H7 (cell line): Measurements from ENCODE around the gene SMCO4. TPM values are rescaled to one million over a fixed set of nuclear protein-coding genes. Genes with fewer than 3 reads are reported as not detected.
"Not testable (repeated sequence)": the region's sequence is repeated elsewhere in the genome, so short reads cannot be mapped to it uniquely, and the experiment has no call there.

Source experiments
- DNase-seq: peaks from one replicate; pipeline ENCODE4 v3.0.0; 2012
- H3K27me3 ChIP-seq: 2 replicates; pipeline ENCODE4 v1.6.0; 2011; ENCODE audit warnings: mild to moderate bottlenecking, low read length; ENCODE audit not compliant: control insufficient read depth, insufficient read depth
- H3K36me3 ChIP-seq: replicated peaks from 2 replicates; pipeline ENCODE4 v1.5.1; 2011; ENCODE audit warnings: low read length; ENCODE audit not compliant: control insufficient read depth, insufficient read depth
- H3K4me3 ChIP-seq: 2 replicates; pipeline ENCODE4 v1.5.1; 2011; ENCODE audit warnings: low read depth, mild to moderate bottlenecking, control low read depth, low read length, moderate library complexity; ENCODE audit not compliant: insufficient read depth
- total RNA-seq: library from RNA; depleted of rRNA; stranded (reverse); fragments of >200 nt; shearing (Covaris generic); gene quantifications from 2 replicates; pipeline ENCODE4 v1.2.3, GENCODE V29; 2014

SMCO4 gene
- total RNA-seq, 1 experiment from 2014 or later, result 84.9 TPM

GRCh38 chr11:93542811-93543229, 371 bp downstream of the SMCO4 start:
- Histone ChIP-seq H3K4me3 (peak overlapping the region; percentile 67), H3K27me3 (no peaks in the 10 kb centered on the region; the same call in 1 of the 2 replicates), H3K36me3 (no peaks in the 10 kb centered on the region)
- DNase-seq, result peak; percentile 85

- Histone ChIP-seq H3K4me3 (peak overlapping the region; percentile 67), H3K27me3 (no peaks in the 10 kb centered on the region; the same call in 1 of the 2 replicates), H3K36me3 (no peaks in the 10 kb centered on the region)
- peak; percentile 87 for DNase-seq
These were observed 1.0 kb downstream of the SMCO4 start for GRCh38 chr11:93541884-93542810.

- no peak for DNase-seq
- Histone ChIP-seq H3K4me3 (no peak overlapping the region), H3K36me3 (no peaks in the 10 kb centered on the region), H3K27me3 (no peaks in the 10 kb centered on the region)
These were observed 2.2 kb downstream of the SMCO4 start for GRCh38 chr11:93540896-93541553.

- H3K4me3 ChIP-seq, result no peak overlapping the region
- no peak for DNase-seq
- no peaks in the 10 kb centered on the region for H3K36me3 ChIP-seq
- H3K27me3 ChIP-seq, result no peaks in the 10 kb centered on the region
These were observed 2.9 kb downstream of the SMCO4 start for GRCh38 chr11:93540337-93540736.

- no peak for DNase-seq
- no peaks in the 10 kb centered on the region for H3K27me3 ChIP-seq
- no peak overlapping the region for H3K4me3 ChIP-seq
- H3K36me3 ChIP-seq, result no peaks in the 10 kb centered on the region
These were observed 5.4 kb downstream of the SMCO4 start for GRCh38 chr11:93537767-93538261.

- peak; percentile 52 for DNase-seq
- H3K36me3 ChIP-seq, result no peaks in the 10 kb centered on the region
- H3K4me3 ChIP-seq, result no peak overlapping the region
- H3K27me3 ChIP-seq, result no peaks in the 10 kb centered on the region
These were observed 6.1 kb downstream of the SMCO4 start for GRCh38 chr11:93537049-93537448.

GRCh38 chr11:93536101-93536861, 6.9 kb downstream of the SMCO4 start:
- no peaks in the 10 kb centered on the region for H3K27me3 ChIP-seq
- no peak overlapping the region for H3K4me3 ChIP-seq
- no peak for DNase-seq
- H3K36me3 ChIP-seq, result no peaks in the 10 kb centered on the region

GRCh38 chr11:93535578-93535977, 7.6 kb downstream of the SMCO4 start:
- not testable (repeated sequence) for H3K27me3 ChIP-seq, DNase-seq, H3K4me3 ChIP-seq, H3K36me3 ChIP-seq

- DNase-seq, result no peak
- Histone ChIP-seq H3K36me3 (no peaks in the 10 kb centered on the region), H3K4me3 (no peak overlapping the region), H3K27me3 (no peaks in the 10 kb centered on the region)
These were observed 10.4 kb downstream of the SMCO4 start for GRCh38 chr11:93532806-93533205.

- no peaks in the 10 kb centered on the region for H3K36me3 ChIP-seq
- no peak for DNase-seq
- no peaks in the 10 kb centered on the region for H3K27me3 ChIP-seq
- no peak overlapping the region for H3K4me3 ChIP-seq
These were observed 10.9 kb downstream of the SMCO4 start for GRCh38 chr11:93532281-93532789.

GRCh38 chr11:93530468-93530826, 12.7 kb downstream of the SMCO4 start:
- Histone ChIP-seq H3K4me3 (no peak overlapping the region), H3K27me3 (no peaks in the 10 kb centered on the region), H3K36me3 (no peaks in the 10 kb centered on the region)
- DNase-seq, result no peak

- no peaks in the 10 kb centered on the region for H3K27me3 ChIP-seq
- no peaks in the 10 kb centered on the region for H3K36me3 ChIP-seq
- no peak overlapping the region for H3K4me3 ChIP-seq
- DNase-seq, result no peak
These were observed 13.3 kb downstream of the SMCO4 start for GRCh38 chr11:93529707-93530467.

GRCh38 chr11:93528757-93529645, 14.2 kb downstream of the SMCO4 start:
- no peak for DNase-seq
- Histone ChIP-seq H3K27me3 (no peaks in the 10 kb centered on the region), H3K36me3 (no peaks in the 10 kb centered on the region), H3K4me3 (no peak overlapping the region)
